Subcutaneous adipose tissue (tissue), 4 donors: ENCODE data around the gene LRRC45. TPM values are rescaled to one million over a fixed set of nuclear protein-coding genes. Genes with fewer than 3 reads are reported as not detected.

Experiments used
- total RNA-seq, 4 donors: library from RNA; depleted of rRNA; stranded (reverse); fragments of >200 nt; gene quantifications; one replicate each; pipeline ENCODE4 v1.1.0, GENCODE V29; 2016
- TF ChIP-seq, protein P1 (sequence below): fragments of 450-650 bp; IDR thresholded peaks from one replicate; pipeline ENCODE4 v1.5.1; 2016; ENCODE audit warnings: low read depth, mild to moderate bottlenecking, control low read depth, antibody characterized with exemption, moderate library complexity

The LRRC45 gene
- total RNA-seq, 4 donors from 2014 or later = 1.8 to 11.7 (median 7.8) TPM

DNA sequence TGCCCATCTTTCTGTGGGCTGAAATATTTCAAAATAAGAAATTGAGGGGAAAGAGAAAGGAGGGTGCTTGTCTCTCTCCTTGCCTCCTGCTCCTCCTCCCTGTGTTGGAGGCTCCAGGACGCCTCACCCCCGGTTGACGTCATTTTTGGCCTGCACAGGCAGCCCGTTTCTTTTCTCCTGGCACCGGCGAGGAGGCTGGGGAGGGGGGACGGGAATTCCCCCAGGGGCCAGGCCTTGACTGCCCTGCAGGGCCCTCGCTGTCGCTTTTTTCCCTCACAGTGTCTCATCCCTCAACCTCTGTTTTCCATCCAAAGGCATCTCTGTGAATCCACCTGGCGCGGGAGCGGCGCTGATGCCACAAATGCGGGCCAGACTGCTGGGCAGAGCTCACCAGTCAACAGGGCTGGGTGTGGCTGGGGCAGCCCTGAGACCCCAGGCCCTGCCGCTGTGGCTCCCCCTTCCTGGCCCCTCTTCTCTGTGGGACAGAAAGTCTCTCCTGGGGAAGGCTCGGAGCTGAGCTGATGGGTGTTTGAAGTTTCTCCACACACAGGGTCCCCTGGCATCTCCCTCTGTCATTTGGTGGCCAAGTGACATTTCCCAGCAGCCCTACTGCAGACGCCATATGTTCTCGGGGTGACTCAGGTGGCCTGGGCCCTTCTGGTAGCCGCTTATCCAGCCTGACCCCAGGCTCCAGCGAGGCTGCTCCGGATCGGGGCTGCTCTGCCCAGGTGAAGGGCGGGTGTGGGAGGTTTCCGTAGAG is 16.5 kb upstream of the LRRC45 start:
- TF ChIP-seq, protein P1, sequence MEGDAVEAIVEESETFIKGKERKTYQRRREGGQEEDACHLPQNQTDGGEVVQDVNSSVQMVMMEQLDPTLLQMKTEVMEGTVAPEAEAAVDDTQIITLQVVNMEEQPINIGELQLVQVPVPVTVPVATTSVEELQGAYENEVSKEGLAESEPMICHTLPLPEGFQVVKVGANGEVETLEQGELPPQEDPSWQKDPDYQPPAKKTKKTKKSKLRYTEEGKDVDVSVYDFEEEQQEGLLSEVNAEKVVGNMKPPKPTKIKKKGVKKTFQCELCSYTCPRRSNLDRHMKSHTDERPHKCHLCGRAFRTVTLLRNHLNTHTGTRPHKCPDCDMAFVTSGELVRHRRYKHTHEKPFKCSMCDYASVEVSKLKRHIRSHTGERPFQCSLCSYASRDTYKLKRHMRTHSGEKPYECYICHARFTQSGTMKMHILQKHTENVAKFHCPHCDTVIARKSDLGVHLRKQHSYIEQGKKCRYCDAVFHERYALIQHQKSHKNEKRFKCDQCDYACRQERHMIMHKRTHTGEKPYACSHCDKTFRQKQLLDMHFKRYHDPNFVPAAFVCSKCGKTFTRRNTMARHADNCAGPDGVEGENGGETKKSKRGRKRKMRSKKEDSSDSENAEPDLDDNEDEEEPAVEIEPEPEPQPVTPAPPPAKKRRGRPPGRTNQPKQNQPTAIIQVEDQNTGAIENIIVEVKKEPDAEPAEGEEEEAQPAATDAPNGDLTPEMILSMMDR = no peak

DNA sequence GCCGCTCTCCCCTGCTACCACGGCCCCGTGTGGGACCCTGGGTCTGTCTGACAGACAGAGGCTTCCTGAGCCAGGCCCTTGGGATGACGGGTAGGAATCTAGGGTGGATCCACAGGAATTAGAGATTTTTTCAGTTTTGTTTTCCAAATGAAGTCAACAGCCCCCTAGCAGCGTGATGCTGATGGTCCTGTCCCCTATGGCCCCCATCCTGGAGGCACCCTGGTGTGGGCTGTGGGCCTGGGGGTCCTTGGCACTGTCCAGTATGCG is 15.9 kb upstream of the LRRC45 start:
- TF ChIP-seq, protein P1 = no peak

DNA sequence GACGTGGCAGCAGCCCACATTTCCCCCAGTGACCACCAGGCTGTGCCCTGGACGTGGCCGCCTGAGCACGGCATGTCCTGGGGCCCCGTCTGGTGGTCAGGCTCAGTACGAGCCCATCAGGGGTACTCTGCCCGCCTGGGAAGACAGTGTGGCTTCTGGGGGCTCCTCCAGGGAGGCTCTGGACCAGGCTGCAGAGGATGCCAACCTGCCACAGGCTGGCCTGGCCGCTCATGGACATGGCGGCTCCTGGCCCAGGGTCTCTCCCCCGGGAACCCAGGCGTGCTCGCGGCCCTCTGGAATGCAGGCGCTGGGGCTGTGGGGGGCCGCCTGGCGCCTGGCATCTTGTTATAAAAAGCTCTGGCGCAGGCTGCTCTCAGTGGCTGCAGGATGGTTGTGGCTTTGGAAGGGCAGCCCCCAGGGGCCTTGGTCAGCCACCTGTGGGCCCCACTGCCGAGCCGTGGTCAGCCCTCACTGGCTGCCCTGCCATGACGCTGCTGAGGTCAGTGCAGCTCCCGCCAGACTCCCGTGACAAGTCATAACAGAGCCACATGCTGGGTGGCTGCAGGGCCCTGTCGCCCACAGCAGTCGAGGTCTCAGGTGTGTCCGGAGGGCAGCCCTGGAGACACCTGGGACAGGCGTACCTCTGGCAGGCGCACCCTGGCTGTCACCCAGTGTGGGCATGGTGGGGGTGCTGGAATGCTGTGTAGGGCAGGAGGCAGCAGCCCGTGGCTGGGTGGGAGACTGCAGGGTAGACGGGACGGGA is 15.4 kb upstream of the LRRC45 start:
- TF ChIP-seq, protein P1 = no peak

DNA sequence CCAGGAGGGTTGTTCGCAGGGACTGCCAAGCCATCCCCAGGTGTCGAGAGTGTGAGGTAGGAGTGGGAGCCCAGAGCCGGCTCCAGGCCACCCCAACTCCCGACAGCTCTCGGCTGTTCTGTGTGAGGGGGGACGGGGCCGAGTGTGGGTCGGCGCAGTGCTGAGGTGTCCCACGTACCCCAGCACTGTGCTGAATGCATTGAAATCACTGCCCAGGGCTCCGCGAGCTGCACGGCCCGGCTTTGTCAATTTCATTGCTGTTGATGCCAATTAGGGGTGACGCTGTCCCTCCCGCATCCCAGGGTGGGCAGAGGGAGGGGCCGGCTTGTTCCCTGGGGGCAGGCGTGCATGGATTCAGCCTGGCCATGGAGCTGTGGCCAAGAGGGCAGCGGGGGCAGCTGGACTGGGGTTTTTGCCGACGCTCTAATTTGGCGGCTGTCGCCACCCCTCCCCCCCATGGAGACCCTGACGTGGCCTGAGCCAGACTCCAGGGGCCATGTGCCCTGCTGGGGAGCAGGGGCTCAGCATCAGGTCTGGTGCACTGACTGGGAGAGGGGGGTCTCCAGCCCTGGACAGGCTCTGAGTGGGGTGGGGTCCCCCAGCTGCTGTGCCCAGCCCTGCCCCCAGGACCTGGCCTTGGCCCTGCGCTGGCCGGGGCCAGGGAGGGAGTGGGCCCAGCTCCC is 14.7 kb upstream of the LRRC45 start:
- TF ChIP-seq, protein P1 = no peak

DNA sequence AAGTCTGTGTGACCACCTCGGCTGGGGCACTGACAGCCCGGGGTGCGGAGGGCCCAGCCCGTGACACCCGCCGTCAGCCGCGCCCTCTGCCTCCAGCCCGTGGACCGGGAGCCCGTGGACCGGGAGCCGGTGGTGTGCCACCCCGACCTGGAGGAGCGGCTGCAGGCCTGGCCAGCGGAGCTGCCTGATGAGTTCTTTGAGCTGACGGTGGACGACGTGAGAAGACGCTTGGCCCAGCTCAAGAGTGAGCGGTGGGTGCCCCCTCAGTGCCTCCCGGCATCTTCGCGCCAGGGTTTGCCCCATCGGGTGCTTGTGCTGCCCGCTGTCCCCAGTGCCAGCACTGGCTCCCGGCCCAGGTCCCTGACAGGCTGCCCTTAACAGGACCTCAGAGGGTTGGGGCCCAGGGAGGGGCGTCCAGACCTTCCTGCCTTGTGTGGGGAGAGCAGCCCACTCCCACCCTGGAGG is 14.1 kb upstream of the LRRC45 start:
- TF ChIP-seq, protein P1 = no peak

DNA sequence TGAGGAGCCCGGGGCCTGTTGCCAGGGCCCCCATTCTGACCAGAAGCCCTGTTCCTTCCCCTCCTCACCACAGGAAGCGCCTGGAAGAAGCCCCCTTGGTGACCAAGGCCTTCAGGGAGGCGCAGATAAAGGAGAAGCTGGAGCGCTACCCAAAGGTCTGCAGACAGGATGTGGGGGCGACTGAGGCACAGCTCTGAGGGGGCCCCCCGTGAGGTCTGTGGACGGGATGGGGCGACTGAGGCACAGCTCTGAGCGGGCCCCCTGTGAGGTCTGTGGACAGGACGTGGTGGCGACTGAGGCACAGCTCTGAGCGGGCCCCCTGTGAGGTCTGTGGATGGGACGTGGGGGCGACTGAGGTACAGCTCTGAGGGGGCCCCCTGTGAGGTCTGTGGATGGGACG is 13.7 kb upstream of the LRRC45 start:
- TF ChIP-seq, protein P1 = no peak
